HG03196 (cell line): ENCODE data around the gene ZNF469.

Source experiments
- ATAC-seq: cut with Tn5 transposase; IDR thresholded peaks from one replicate; pipeline ENCODE4 v1.9.1; 2021; ENCODE audit not compliant: unreplicated experiment

Gene ZNF469

DNA sequence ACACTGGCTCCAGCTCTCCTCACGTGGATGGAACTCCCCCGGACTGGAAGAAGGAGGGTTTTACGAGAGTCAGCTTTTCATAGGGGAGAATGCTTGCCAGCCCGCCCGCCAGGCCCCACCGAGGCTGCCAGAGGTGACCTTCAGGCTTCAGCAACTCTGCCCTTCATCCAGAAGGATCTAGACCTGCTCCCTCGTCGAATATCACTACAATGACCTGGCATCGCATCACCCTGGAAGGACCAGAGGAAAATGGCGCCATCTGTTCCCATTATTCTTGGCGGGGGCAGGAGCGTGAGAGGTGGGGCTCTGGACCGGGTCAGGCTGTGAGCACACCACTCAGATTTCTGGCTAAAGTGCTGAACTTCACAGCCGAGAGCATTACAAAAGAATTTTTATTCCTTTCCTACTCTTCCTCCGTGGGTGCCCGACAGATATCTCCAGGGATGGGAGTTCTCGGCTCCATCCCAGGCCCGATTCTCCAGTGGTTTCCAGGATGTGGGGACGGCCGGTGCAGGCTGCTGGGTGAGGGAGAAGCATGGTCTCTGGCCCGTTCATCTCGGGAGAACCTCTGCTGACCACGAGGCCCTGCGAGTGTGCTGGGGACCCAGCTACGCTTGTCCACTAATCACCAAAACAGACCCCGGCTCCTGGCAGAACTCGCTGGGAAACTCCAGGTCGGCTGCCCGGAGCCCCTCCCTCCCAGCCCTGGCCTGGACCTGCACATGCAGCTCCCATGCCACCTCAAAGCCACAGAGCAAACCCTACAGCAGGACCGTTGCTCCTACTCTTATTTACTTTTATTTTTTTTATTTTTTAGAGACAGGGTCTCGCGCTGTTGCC lies 36.8 kb upstream of the ZNF469 start:
- ATAC-seq: no peak

DNA sequence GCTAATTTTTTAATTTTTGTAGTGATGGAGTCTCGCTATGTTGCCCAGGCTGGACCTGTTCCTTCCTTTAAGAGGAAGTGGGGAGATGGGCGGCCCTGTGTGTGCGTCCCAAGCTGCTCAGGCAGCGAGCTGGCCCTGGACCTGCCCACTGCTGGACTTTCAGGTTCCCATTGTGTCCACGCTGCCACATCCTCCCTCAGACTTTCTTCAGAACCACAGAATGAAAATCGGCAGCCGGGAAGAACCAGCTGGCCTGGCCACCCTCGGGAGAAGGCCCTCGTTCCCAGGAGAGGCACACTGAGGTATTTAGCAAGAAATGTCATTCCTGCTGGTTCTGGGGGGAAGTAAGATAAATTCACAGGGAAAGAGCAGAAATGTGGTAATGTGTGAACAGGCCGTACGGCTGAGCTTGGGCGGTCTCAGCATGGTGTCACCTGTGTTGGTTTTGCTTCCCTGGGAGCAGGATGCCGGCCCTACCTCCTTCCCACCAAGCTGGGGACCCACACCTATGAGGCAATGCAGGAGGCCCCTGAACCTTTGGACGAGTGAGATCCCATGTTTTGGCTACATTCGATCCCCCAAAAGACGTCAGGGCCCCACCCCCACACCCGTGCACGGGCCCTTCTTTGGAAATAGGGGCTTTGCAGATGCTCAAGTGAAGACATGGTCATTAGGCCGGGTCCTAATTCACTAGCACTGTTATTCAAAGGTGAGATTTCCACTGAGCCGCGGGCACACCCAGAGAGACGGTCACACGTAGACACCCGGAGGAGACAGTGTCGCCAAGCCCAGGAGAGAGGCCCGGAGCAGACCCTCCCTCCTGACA lies 35.9 kb upstream of the ZNF469 start:
- ATAC-seq: no peak

DNA sequence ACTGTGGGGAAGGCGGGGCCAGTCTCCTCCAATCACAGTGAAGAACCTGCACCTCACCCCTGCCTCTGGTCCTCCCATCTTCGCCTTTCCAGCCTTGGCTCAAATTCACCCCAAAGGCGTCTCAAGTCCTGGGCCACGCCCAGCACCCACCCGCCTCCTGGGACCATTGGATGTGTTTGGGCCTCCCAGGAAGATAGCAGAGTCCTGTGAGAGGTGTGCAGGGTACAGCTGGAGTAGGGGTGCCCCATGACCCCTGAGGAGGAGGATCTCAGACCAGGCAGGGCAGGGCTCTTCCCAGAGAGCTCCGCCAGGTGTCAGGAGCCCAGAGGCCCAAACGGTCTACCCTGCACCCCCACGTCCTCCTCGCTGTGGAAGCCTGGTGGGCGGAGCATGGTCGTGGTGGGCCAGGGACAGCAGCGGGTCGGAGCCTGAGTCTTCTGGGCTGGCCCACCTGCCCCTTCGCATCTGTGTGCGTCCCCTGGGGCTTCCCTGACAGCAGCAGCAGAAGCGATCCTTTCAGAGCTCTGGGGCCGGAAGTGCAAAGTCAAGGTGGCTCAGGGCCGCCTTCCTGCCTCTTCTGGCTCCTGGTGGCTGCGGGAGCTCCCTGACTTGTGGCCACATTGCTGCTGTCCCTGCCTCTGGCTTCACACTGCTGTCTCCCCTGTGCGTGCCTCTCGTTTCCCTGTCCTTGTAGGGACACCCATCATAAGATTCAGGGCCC lies 34.9 kb upstream of the ZNF469 start:
- ATAC-seq: no peak

DNA sequence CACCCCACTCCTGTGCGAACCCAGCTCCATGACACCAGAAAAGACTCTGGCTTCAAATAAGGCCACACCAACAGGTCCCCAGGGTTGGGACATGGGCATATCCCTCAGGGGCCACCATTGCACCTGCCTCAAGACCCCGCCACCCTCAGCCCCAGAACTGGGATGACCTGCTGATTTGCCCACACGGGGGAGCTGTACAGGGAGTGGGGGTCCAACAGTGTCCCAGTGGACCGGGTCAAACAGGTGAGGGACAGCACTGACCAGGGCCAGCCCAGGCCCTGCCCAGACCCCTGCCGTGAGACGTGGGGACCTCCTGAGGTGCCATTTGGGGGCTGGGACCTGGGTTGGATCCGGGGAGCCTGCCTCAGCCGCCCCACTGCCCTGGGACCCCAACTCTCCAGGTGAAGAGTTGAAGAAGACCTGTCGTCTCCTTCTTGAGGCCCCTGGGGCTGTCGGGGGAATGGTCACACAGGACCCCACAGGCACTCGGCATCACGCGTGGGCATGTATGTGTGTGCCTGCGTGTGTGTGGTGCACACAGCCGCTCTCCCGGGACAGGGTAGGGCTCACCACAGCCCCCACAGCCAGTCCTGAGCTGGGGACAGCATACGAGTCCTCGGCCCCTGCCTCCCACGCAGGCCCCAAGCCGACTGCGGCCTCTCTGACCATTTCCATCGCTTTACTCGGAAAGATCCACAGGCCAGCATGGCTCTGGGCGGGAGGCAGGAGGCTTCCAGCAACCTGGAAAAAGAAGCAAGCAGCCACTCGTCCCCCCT lies 34.2 kb upstream of the ZNF469 start:
- ATAC-seq: no peak

DNA sequence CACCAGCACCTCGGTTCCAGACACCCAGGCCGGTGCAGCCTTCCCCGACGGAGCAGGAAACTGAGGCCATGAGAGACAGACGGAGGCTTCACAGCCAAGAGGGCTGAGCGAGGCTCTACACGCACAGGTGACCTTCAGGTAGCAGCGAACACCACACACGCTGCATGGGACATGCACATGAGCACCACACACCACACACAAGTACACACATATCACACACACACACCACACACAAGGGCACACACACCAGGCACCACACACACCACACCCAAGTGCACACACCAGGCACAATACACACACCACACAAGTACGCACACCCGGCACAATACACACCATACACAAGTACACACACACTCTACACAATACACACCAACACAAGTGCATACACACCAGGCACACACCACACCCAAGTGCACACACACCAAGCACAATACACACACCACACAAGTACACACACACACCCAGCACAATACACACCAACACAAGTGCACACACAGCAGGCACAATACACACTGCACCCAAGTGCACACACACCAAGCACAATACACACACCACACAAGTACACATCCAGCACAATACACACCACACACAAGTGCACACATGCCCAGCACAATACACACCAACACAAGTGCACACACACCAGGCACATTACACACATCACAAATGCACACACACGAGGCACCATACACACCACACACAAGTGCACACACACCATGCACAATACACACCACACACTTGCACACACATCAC lies 33.4 kb upstream of the ZNF469 start:
- ATAC-seq: no peak

DNA sequence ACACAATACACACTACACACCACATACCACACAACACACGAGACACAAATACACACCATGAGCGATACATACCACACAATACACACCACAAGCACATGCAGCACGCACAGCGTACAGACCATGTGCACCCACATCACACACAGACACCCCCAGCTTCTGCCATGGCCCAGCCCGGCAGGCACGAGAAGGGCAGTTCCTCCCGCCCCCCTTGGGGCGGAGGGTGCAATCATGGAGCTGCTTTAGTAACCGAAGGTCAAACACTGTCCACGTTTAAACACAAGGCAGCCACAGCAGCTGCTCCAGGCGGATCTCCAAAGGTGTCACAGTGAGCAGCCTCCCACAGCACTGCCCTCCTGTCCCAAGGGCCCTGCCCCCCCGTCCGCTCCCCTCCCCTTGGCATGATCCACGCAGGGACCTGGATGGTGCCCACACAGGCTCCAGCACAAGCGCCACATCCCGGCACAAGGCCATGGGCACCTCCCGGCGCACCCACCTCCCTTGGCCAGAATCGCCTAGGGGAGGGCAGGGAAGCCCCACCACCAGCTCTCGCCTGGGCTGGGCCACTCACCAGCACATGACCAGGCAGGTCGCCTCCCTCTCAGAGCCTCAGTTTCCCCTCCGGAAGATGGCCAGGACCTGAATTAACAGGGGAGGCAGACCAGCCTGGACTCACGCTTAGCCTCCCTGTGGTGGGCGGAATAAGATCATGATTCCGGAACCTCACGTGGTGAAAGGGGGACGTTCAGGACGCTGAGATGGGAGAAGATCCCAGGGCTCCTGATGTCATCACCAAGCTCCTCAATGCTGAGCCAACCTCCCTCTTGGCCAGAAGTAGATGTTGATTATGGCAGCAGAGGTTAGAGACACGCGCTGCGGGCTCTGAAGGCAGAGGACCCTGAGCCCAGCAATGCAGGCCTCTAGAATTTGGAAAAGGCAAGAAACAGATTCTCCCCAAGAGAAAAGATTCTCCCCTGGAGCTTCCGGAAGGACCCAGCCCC lies 32.6 kb upstream of the ZNF469 start:
- no peak for ATAC-seq

DNA sequence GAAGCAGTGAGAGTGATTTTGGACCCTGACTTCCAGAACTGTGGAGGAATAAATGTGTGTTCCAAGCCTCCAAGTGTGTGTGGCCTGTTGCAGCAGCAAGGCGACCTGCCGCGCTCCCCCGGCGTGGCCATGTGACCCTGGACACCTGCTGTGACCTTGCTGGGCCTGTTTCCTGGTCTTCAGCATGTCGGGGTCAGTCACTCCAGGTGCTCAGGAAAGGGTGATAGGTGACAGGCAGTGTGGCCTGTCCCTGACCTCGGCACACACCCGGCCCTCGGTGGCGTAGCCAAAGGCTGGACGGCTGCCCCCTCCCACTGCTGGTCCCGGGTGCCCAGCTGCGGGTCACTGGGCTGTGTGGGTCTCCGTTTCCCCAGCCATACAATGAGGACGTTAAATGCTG lies 31.8 kb upstream of the ZNF469 start:
- no peak for ATAC-seq

DNA sequence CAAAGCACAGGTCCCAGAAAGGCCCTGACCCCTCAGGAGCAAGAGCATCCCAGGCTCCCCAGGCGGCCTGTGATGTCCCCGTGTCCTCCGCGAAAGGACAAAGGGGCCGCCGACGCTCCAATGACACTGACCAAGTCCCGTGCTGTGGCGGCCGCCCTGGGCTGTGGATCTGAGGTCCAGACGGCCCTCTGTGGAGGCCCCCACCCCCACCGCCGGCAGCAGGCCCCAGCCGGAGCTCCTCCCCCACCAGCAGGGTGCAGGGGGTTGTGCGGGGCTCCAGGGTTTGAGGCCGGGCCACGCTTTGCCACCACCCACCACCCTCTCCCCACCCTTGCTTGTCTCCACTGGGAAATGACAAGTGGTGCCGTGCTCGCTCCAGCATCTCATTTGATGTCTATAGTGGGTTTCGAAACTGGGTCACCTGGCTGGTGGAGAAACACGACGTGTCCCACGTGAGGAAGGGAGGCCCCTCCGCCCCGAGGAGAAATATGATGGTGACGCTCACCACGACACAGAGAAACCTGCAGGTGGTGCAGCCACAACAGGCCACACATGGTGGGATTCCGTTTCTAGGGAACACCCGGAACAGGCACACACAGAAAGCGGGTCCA lies 31.2 kb upstream of the ZNF469 start:
- ATAC-seq: no peak

DNA sequence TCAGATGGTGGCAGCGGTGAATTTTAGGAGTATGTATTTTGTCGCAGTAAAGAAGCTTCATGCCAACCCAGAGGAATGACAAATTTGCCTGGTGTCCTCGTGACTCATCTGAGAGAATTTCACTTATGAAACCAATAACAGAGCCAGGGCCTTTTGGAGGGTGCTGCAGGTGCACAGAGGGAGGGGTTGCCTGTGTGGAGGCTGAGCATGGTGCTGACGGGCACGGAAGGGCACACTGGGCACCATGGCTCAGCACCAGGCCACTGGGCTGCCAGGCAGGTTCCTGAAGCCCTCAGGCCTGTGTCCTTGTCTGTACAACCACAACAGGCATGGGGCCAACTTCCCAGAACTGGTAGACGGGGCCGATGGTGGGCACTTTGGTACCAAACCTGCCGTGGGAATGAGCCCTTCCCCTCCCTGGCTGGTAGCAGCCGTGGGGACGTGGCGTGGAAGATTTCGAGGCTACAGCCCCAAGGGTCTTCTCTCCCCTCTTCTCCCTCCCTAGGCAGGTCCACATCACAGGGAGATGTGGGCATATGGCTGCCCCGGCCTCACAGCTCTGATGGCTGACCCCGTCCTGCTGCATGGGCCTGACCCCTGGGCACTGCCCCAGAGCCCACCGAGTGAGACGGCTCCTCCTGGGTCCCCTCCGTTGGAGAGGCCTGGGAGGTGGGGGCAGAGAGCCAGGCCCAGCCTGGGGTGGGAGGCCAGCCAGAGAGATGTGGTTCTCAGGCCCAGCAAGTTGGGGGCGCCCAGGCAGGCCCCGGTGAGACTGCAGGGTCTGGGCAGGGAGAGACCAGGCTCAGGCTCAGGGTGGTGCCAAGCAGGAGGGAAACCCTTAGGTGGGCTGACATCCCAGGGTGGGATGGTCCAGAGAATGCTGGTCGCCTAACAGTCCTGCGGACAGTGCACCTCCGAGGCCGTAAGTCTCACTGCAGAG lies 30.2 kb upstream of the ZNF469 start:
- ATAC-seq: no peak

DNA sequence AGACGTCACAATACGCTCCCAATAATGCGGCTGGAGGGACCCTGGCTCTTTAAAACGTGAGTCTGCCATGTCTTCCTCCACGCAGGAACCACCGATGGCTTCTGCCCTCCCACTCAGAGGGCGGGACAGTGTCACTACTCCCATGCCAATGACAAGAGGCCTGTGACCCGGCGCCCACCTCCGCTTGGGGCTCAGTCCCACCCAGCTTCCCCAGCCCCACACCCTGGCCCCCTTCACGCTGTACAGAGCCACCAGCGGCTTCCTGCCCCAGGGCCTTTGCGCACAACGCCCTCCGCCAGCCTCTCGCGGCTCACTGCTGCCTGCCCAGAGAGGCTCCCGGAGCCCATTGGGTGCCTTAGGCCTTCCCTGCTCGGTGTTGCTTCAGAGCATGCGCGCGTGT lies 29.5 kb upstream of the ZNF469 start:
- no peak for ATAC-seq

DNA sequence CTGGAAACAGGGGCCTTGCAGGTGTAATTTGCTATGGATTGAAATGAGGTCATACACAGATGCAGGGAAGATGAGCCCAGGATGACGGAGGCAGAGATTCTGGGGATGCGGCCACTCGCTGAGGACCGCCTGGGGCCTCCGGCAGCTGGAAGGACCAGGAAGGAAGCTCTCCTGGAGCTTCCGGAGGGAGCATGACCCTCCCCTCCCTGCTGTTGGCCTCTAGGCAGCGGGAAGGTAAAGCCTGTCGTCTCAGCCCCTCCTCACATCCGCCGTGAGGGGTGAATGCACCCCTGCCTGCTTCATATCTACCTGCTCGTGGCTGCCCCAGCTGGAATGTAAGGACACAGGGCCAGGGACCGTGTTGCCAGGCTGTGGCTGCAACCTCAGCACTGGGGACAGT lies 29.1 kb upstream of the ZNF469 start:
- no peak for ATAC-seq

DNA sequence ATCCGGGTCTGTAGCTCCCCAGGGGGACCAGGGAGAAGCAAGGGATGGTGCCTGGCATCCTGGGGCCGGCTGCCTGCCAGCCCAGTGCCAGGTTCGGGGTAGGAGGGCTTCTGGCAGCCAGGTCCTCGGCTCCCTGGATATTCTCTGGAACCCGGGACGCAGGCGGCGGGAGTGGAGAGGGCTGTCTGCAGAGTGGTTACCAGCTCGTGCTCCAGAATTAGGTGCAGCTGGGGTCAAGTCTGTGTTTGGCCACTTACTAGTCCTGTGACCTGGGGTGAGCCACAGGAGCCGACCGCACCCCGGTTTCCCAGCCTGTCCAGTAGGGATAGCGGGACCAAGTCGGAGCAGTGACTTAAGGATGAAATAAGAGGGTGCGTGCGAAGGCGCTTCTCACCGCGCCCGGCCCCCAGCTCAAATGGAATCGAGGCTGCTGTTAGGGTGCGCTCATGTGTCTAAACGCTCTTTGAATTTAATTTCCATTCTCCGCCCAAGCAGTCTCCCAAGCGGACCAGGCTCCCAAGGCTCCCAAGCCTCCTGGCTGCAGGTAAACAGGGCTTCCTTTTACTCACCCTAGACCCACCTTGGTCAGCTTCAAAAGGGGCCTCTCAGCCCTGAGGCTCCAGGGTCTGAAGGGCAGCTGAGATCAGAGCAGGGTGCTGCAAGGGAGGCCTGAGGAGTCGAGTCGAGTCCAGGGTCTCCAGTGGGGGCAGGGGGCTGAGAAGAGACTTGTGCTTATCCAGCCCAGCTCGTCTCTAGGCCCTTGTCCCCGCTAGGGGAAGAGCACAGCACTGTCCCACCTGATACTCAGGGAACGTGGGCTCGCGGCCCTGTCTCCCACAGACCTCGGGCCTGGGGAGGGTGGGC lies 28.3 kb upstream of the ZNF469 start:
- ATAC-seq: no peak

DNA sequence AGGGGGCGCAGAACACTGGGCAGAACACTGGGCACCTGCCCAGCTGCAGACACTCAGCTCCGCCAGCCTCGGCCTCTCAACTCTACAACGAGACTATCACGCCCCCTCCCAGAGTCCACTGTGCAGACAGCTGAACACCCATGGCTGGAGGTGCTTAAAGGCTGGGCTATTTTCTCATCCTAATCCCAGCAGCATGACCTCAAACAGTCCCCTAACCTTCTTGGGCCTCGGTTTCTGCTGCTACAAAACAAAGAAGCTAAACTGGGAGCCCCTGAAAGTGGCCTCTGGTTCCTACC lies 27.7 kb upstream of the ZNF469 start:
- ATAC-seq: no peak

DNA sequence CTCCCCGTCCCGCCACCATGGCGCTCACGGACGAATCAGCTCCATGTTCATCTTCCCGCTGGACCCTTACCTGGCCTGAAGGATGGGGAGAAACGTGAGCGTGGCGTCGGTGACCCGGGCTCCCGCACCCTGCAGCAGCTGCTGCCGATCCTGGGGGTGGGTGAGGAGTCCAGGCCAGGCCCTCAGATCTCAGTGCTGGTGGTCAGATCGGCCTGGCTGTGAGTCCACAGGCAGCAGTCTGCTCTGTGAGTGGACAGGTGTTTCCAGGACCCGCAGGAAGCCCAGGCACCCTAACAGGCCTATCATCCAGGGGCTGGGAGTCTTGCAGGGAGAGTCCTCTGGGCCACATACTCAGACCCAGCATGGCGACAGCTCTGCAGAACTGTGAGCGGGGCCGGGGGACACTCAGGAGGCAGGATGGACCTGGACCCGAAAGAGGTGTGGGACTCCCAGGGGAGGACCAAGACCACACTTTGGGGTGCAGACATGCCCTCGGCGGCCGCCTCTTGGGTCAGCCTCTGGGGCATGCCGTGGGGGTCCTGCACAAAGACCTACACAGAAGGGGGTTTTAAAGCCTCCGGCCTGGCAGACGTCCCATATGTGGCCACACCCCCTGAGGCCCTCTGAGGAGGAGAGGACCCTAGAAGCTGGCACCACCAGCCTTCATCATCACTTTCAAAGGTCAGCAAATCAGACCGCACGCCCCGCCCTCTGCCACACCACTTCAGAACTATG lies 27.2 kb upstream of the ZNF469 start:
- no peak for ATAC-seq

DNA sequence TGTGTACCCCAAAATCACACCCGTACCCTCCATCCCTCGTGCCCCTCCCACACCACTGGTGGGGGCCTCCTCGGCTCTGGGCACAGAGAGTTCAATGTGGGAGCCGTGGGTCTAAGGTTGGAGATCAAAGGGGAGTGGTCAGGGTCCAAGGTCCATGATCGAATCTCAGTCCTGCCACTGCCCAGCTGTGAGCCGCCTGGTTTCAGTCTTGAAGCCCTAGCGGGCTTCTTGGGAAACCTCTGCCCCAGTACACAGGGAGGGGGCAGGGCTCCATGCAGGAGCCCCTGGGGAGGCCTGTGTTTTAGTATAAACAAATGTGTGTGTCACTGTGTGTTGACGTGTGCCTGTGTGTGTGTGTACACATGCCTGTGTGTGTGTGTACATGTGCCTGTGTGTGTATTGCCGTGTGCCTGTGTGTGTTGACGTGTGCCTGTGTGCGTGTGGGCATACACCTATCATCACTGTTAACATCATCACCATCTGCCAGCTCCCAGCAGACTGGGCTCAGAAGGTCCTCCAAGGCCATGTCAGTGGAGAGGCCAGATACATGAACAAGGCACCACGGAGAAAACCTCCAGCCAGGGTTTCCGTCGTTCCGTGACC lies 26.5 kb upstream of the ZNF469 start:
- no peak for ATAC-seq

DNA sequence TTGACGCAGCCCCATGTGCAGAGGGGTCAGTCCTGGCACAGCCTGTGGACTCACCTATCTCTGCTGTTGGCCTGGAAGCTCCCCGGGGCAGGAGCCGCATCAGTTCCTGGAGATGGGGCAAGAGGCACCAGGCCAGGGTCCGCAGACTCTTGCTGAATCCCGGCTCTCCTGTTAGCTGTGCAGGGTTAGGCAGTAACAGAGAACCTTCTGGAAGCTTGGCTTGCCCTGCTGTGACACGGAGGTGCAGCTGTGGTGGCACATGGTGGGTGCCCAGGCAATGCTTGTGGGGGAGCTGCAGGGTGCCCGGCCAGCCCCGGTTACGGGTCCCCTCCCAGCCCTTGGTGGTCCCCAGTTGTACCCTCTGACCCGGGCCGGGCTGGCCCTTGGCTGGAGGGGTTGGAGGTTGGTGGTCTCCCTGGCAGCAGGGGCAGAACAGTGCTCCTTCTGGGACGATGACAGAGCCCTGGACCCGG lies 26.0 kb upstream of the ZNF469 start:
- no peak for ATAC-seq
